Thyroid gland (tissue), 4 donors: ENCODE measurements around the gene PLCB3. TPM values are rescaled to one million over a fixed set of nuclear protein-coding genes. Genes with fewer than 3 reads are reported as not detected.

Experiments
- DNase-seq, 2 donors: peaks; one replicate each; pipeline ENCODE4 v3.0.0-alpha.2; 2019
- H3K27ac ChIP-seq, 3 donors: fragments of 200-600 bp; sonication (generic); 1 replicate in 2 of 3; 2 replicates in 1 of 3; pipeline ENCODE4 v1.5.1; 2016 to 2019; ENCODE audit warnings: mild to moderate bottlenecking in 1 of 3, moderate library complexity in 1 of 3
- H3K27me3 ChIP-seq: fragments of 200-600 bp; sonication (generic); one replicate; pipeline ENCODE4 v1.5.1; 2019
- H3K36me3 ChIP-seq, 2 donors: fragments of 200-600 bp; sonication (generic); one replicate each; pipeline ENCODE4 v1.5.1; 2016 to 2019
- H3K4me1 ChIP-seq, 2 donors: fragments of 200-600 bp; sonication (generic); one replicate each; pipeline ENCODE4 v1.5.1; 2017 to 2019
- H3K4me3 ChIP-seq, 3 donors: fragments of 200-600 bp; sonication (generic); replicated peaks in 1 of 3; 1 replicate in 2 of 3; 2 replicates in 1 of 3; pipeline ENCODE4 v1.5.1; 2016; ENCODE audit warnings: mild to moderate bottlenecking in 1 of 3
- H3K9me3 ChIP-seq: fragments of 200-600 bp; sonication (generic); one replicate; pipeline ENCODE4 v1.5.1; 2017
- CTCF ChIP-seq, 6 experiments: fragments of 200-600 bp in 3 of 6; fragments of 450-650 bp in 3 of 6; sonication (generic) in 3 of 6; IDR thresholded peaks; one replicate each; pipeline ENCODE4 v1.5.1; 2016 to 2019; ENCODE audit warnings: antibody characterized with exemption in 6 of 6, mild to moderate bottlenecking in 2 of 6, inconsistent platforms in 1 of 6, moderate library complexity in 1 of 6
- POLR2A ChIP-seq, 2 donors: fragments of 450-650 bp; IDR thresholded peaks; one replicate each; pipeline ENCODE4 v1.6.1; 2017; ENCODE audit warnings: antibody characterized with exemption in 2 of 2, mild to moderate bottlenecking in 2 of 2, moderate library complexity in 1 of 2
- WGBS, 2 donors: methylation state at CpG; one replicate each; pipeline ENCODE4 v1.1.5; 2017; 5-methylcytosine and 5-hydroxymethylcytosine counted together
- intact Hi-C: fragments of 100-400 bp; cut with DNase I; formaldehyde crosslinking; loops from one replicate; pipeline ENCODE4 v1.15.1; 2023
- total RNA-seq, 4 donors: library from RNA; depleted of rRNA; stranded (reverse); fragments of >200 nt; gene quantifications; one replicate each; pipeline ENCODE4 v1.2.3, GENCODE V29; 2016

PLCB3 gene
- total RNA-seq, 4 donors from 2014 or later, result 18.8 to 39.2 (median 23.5) TPM

GRCh38 chr11:64249563-64250414 lies 1.5 kb upstream of the PLCB3 start:
- no peaks in the 10 kb centered on the region for H3K27me3 ChIP-seq
- peaks cover 37 to 38% of the 10 kb centered on the region in 2 donors for H3K4me1 ChIP-seq
- no peak overlapping the region for H3K4me3 ChIP-seq
- H3K9me3 ChIP-seq, result no peaks in the 10 kb centered on the region
- H3K27ac ChIP-seq, result no peak overlapping the region
- no peaks in the 10 kb centered on the region for H3K36me3 ChIP-seq
- intact Hi-C loops, result no loop called here
- no peak for DNase-seq
- TF ChIP-seq POLR2A (IDR thresholded peaks at IDR 0.05) (no peak), CTCF (IDR thresholded peaks at IDR 0.05) (no peak)
- 87 to 91% methylated on average over 6 to 8 of the region's 8 CpGs for WGBS, 2 donors

GRCh38 chr11:64250415-64251015 lies 815 bp upstream of the PLCB3 start:
- no peaks in the 10 kb centered on the region for H3K27me3 ChIP-seq
- H3K4me1 ChIP-seq, result peaks cover 30 to 31% of the 10 kb centered on the region in 2 donors
- no peak for DNase-seq
- peak overlapping the region in 1 of 3 donors; percentile 83 for H3K4me3 ChIP-seq
- peaks cover 0 to 2% of the 10 kb centered on the region in 2 donors for H3K36me3 ChIP-seq
- H3K27ac ChIP-seq, result peak overlapping the region in 1 of 3 donors; percentile 30
- H3K9me3 ChIP-seq, result no peaks in the 10 kb centered on the region
- WGBS, 2 donors, result 18 to 43% methylated on average over 6 to 11 of the region's 13 CpGs
- intact Hi-C loops, result no loop called here
- no peak for TF ChIP-seq CTCF (IDR thresholded peaks at IDR 0.05)

GRCh38 chr11:64251753-64252002 lies 348 bp downstream of the PLCB3 start:
- TF ChIP-seq POLR2A (IDR thresholded peaks at IDR 0.05), result no peak
- no peak for TF ChIP-seq CTCF (IDR thresholded peaks at IDR 0.05)
- H3K27me3 ChIP-seq, result no peaks in the 10 kb centered on the region
- peaks cover 25 to 30% of the 10 kb centered on the region in 2 donors for H3K4me1 ChIP-seq
- peaks cover 0 to 7% of the 10 kb centered on the region in 2 donors for H3K36me3 ChIP-seq
- H3K4me3 ChIP-seq, result peak overlapping the region; percentile 31 to 83 (median 68)
- 3 to 7% methylated on average over 9 to 11 of the region's 18 CpGs for WGBS, 2 donors
- intact Hi-C loops, result no loop called here
- DNase-seq, result no peak
- no peaks in the 10 kb centered on the region for H3K9me3 ChIP-seq
- peak overlapping the region in 1 of 3 donors; percentile 36 for H3K27ac ChIP-seq

GRCh38 chr11:64252003-64252872 lies 908 bp downstream of the PLCB3 start:
- H3K27me3 ChIP-seq, result no peaks in the 10 kb centered on the region
- intact Hi-C loops, result no loop called here
- H3K36me3 ChIP-seq, result peaks cover 0 to 9% of the 10 kb centered on the region in 2 donors
- peak overlapping the region in 2 of 3 donors; percentile 36 for H3K27ac ChIP-seq
- 6 to 11% methylated on average over 19 to 23 of the region's 23 CpGs for WGBS, 2 donors
- H3K9me3 ChIP-seq, result no peaks in the 10 kb centered on the region
- H3K4me3 ChIP-seq, result peak overlapping the region; percentile 31 to 83 (median 68)
- H3K4me1 ChIP-seq, result peaks cover 25 to 30% of the 10 kb centered on the region in 2 donors
- DNase-seq, result peak; percentile 57 to 63
- peak in 1 of 2 donors; percentile 17 for TF ChIP-seq POLR2A (IDR thresholded peaks at IDR 0.05)
- TF ChIP-seq CTCF (IDR thresholded peaks at IDR 0.05), result peak in 4 of 6 experiments; percentile 10 to 26 (median 14)
